GM19035 (cell line): ENCODE measurements around the gene CHRNA1.

ENCODE experiments used
- ATAC-seq: cut with Tn5 transposase; IDR thresholded peaks from one replicate; pipeline ENCODE4 v1.9.1; 2021; ENCODE audit not compliant: unreplicated experiment

The CHRNA1 gene

DNA sequence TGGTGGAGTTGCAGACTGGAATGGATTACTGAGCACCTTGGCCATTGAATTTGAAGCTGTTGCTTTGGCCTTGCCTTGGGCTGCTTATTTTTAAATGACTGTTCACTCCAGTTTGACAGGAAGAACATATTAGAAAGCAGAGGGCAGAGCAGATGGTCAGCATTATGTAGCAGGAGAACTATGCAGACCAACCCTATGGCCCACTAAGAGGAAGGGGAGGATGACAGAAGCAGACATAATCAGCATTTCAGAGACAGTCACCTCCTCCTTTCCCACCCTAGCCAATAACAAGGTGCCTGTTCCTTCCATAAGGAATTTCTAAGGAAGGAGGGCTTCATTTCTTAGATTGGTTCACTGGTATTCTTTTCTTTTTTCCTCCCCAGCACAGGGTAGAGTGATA lies 2.4 kb downstream of the CHRNA1 start:
- ATAC-seq: no peak

DNA sequence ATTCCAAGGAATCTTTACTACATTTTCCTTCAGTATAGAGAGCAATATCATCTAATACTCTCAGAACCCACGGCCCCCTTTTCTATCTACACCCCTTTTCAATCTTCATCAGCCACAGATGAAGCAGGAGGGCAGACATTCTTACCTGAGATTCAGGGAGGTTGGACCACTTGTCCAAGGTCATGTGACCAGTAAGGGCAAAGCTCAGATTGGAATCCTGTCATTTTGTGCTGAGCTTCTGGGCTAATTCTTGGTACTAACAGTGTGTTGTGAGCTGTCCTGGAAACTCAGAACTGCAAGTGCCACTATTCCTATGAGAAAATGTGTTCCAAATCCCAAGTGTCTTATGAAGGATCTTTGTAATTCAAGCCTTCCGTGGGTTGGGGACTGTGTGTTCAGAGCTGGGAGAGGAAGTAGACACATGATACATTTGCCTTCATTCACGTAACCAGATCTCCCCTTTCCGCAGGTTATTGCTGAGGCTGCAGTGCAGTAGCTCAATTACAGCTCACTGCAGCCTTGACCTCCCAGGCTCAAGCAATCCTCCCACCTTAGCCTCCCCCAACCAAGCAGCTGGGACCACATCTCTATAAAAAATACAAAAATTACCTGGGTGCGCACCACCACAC lies 3.3 kb downstream of the CHRNA1 start:
- ATAC-seq: no peak

DNA sequence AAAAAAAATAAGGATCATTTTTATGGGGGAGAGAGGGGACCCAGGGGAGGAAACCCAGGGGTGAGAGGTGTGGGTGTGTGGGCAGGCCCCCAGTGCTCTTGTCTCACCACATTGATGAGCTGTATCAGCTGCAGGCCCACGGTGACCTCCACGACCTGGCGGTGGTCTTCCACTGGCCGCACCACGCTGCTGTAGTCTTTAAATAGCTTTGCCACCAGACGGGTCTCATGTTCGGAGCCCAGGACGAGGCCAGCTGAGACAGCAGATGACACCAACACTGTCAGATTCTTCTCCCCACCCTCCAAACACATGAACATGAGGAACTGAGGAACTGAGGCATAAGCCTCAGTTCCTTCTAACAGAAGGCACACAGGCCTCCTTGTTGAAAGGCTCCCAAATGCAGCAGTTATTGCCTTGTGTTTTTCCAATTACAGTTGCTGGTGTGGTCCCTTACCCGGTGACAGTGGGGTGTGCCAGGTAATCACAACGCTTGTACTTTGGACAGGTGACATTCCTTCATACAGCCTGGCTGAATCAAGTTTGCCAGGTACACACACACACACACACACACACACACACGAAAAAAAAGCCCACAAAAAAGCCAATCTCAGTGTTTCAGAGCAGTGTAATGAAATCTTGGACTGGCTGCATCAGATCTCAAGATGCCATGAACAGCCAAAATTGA lies 4.7 kb downstream of the CHRNA1 start:
- no peak for ATAC-seq

DNA sequence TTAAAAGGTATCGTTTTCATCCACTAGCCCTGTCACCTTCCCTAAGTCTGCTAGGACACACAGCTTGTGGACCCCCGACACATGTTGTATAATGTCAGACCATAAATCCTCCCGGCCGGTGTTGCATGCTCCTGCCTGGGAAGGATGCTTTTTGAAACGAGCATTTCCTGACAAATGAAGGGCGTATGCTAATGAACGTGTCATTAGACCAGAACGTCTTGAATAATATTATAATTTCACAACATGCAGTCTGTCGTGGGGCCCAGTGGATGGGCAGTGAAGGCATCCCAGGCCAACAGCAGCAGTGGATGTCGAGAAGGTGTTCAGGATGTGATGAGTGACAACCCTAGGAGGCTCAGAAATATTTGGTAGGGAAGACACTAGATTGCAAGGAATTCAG lies 7.5 kb downstream of the CHRNA1 start:
- no peak for ATAC-seq

DNA sequence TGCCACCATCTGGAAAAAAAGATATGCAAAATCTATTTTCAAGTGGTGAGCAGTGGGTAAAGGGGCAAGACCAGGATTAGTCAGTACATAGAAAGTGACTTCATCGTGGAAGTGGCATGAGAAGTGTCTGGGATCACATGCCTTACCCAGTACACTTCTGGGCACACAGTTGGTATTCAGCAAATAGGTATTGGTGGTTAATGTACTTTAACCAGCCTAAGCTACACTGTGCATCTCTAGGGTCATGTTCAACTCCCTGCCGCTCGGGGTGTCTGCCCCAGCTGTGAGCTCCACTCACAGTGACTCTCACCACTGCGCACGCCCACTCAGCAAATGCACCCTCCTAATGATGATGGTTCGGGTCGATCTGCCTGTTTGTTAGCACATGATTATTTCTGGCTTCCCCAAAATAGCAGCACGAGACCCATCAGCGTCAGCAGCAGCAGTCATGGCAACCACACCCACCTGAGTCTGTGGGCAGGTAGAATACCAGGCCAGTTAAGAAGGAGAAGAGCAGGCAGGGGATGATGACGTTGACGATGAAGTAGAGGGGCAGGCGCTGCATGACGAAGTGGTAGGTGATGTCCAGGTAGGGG lies 11.1 kb downstream of the CHRNA1 start:
- ATAC-seq: peak; percentile 21

DNA sequence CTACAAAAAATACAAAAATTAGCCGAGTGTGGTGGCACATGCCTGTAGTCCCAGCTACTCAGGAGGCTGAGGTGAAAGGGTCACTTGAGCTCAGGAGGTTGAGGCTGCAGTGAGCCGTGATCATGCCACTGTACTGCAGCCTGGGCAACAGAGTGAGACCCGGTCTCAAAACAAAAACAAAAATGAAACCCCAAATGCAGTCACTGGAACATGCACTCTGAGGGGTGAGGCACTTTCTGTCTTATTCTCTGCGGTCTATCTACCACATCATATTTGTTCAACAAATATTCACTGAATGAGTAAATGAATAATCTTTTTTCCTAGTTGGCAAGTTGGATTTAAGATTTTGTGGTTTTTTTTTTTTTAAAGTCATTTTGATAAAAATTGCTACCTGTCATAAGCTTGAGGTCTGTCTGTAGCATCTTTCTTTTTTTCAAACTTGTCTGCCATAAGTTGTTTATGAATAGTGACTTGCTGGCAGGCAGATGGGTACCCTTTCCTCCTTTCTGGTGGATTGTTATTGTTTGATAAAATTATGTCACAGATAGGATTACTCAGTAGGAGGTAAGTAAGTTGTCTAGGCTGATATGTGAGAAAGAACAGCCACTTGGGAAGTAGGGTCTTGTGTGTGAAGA lies 11.8 kb downstream of the CHRNA1 start:
- ATAC-seq: peak; percentile 85

DNA sequence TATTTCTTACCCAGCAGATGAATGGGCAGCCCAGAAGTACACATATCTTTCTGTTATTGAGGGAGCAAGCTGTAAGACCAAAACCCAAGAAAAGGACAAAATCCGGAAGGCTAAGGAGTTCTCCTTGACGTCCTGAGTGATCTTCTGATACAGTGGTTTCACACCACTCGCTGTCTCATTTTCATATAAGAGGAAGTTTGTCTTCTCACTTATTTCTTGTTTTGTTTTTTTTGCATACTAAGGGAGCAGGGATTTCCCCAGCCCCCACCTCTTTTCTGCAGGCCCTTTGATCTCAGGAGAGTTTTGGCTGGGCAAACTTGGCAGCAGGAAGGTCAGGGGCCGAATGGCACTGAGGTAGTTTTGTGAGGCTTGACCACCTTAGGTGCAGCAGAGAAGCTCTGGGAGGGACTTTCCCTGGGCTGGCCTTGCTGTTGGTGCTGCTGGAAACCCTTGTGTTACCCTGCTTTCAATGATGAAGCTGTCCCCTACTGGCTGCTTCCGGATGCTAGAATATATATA lies 13.3 kb downstream of the CHRNA1 start:
- peak; percentile 56 for ATAC-seq

DNA sequence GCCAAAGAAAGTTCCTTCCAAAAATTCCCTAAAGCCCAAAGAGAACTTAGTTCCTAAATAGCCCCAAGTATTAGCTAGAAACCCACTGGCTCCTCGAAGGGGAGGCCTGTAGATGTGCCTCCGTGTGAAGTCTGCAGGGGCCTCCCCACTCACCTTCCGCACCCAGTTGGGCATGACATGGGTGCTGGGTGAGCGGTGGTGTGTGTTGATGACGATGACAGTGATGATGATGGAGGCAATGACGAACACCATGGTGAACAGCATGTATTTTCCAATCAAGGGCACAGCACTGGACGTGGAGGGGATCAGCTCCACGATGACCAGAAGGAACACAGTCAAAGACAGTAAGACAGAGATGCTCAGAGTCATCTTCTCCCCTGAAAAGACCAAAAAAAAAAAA lies 14.5 kb downstream of the CHRNA1 start:
- ATAC-seq: no peak

DNA sequence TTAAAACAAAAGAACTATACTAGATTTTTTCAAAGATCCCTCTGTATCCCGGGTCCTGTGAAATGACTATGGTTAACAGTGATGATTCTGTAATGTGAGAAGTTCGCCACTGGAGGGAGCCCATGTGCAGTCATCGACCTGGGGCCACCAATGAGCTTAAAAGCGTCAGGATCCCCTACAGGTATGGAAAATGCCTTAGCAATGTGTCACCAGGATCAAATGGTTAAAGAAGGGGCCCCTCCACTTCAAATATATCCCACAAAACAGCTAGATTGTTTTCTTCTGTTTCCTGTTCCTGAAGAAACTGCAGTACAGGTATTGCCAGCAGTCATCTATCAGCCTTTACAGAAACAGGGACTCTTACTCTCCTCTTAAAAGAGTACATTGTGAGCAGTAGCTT lies 15.3 kb downstream of the CHRNA1 start:
- ATAC-seq: peak; percentile 22

DNA sequence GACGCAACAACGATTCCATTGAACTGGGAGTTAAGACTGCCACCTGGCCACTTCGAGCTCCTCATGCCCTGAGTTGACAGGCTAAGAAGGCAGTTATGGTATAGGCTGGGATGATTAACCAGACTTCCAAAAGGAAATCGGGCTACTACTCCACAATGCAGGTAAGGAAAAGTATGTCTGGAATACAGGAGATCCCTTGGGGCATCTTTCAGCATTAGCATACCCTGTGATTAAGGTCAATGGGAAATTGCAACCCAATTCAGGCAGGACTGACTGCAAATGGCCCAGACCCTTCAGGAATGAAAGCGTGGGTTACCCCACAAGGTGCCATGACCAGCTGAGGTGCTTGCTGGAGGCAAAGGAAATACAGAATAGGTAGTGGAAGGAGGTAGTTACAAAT lies 19.1 kb downstream of the CHRNA1 start:
- no peak for ATAC-seq

DNA sequence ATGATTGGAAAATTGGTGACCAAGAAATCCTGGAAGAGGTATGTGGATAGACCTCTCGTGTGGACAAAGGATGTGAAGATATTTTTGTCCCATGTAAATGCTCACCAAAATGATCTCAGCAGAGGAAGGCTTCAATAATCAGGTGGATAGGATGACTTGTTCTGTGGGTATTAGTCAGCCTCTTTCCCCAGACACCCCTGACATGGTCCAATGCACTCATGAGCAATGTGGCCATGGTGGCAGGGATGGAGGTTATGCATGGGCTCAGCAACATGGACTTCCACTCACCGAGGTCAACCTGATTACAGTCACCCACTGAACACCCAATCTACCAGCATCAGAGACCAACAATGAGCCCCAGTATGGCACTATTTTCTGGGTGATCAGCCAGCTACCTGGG lies 20.2 kb downstream of the CHRNA1 start:
- no peak for ATAC-seq

DNA sequence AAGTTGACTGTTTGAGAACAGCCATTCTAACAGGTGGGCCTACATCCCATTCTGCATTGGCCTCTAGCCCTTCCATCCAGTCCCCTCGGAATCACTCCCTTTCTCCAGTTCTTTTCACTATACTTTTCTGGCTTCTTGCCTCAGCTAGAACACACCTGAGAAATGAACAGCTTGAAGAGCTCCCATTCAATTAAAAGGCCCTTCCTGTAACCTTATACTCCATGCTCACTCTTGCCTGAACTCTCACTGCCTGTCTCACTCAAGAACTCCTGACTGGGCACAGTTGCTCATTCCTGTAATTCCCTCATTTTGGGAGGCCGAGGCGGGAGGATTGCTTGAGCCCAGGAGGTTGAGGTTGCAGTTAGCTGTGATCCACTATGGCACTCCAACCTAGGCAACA lies 23.6 kb downstream of the CHRNA1 start:
- no peak for ATAC-seq

DNA sequence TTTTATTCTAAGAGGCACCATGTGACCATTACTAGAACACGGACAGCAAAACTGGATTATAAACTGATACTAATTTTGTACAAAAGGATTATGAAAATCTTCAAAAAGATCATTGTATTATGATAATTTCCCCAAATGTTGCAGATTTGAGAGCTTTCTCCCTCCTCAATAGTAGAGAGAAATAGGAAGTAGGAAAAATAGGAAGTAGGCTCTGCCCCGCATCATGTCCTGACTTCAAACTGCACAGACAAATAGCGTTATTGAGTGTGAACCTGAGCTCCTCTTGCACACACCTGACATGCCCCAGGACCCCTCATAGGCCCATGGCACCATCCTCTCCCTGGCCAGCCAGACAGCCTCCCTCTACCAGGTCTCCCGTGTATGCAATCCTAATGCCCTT lies 25.4 kb downstream of the CHRNA1 start:
- ATAC-seq: no peak

DNA sequence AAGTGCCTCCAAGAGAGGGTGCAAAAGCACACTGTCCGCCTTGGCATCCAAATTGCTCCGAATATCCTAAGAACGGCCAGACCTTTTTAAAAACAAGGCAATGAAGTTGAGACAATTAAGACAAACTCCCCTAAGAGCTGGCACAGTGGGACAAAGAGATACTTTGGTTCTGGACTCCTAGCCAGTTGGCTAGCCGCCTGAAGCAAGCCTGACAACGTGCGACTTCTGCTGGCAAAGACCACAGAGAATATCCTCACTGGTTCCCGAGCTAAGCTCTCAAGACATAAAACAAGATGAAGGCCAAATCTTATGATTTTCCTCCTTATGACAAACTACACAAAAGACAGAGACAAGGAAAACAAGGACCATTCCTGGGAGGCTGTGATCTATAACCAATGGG lies 32.7 kb downstream of the CHRNA1 start:
- no peak for ATAC-seq

DNA sequence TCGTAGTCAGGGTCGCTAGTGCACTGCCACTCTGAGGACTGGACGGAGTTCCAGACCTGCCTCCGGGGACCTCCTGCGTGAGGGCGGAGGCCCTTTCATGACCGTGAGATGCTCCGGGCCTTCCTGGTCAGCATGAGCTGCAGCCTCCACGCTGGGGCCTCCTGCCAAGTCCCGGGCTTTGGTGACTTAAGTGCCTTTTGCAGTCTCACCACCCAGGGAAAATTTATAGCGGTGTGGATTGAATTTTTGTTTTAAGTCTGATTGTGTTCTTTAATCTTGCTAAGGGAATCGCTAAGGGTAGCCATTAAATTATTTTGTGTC lies 33.6 kb downstream of the CHRNA1 start:
- no peak for ATAC-seq

DNA sequence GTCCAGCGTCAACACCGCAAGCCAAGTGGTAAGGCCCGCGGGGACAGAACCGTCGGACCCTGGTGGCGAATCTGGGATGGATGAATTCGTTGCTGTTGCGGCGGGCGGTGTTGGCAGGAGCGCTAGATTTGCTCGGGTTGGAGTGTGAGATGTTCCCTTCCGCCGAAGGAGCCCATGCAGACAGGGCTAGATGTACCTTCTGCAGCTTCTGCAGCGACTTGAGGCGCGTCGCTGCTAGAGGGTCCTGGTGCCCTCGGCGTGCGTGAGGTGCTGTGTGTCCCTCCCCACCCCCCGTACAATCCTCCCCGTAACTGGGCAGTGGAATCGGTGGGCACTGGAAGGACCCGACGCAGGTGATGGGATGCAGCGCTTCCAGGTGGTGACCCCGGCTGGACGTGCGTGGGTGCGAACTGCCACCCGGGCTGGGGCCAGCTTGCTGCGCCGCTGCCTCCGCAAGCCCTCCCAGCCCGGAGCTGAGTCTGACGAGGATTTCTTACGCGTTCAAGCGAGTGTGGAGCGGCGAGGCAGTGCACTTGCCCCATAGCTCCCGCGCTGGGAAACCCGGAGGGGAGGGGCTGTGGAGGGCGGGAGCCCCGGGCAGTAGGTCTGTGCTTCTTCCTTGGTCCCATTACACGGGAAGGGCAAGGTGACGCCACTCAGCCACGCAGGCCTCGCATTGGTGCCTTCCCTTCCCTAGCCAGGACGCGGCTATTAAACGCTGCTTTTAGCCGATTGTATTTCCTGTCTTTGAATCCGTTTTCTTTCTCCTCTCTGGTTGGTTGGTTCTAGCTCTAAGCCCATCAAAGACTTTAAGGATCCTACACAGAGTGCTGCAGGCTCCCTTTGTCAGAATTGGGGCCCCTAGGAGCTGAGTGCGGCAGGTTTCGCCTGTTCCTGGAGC lies 34.2 kb downstream of the CHRNA1 start:
- ATAC-seq: no peak

DNA sequence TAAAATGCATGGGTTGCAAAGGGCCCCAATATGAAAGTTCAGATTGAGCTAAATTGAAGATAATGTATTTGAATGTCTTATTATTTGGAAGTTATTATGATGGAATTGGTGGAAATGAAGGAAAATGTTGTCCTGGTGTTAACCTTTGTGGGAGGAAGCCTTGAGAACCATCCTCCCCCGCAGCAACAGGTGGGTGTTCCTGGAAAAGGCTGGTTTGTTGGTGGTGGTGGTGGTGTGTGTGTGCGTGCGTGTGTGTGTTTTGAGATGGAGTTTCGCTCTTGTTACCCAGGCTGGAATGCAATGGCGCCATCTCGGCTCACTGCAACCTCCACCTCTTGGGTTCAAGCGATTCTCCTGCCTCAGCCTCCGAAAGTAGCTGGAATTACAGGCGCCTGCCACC lies 36.2 kb downstream of the CHRNA1 start:
- ATAC-seq: no peak

DNA sequence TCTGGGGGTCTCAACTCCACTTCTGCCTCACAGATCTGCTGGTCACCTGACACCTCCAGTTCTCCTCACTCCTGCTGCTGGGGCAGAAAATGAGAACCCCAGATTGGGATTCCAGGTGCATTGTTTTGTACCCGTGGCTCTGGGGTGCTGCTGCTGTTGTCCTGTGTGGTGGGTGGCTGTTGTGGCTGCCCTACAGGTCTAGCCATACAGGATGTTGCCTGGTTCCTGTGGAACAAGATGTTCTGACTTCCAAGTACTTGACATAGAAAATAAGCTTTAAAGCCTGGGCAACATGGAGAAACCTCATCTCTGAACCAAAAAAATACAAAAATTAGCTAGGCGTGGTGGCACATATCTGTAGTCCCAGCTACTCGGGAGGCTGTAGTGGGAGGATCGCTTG lies 38.1 kb downstream of the CHRNA1 start:
- no peak for ATAC-seq

DNA sequence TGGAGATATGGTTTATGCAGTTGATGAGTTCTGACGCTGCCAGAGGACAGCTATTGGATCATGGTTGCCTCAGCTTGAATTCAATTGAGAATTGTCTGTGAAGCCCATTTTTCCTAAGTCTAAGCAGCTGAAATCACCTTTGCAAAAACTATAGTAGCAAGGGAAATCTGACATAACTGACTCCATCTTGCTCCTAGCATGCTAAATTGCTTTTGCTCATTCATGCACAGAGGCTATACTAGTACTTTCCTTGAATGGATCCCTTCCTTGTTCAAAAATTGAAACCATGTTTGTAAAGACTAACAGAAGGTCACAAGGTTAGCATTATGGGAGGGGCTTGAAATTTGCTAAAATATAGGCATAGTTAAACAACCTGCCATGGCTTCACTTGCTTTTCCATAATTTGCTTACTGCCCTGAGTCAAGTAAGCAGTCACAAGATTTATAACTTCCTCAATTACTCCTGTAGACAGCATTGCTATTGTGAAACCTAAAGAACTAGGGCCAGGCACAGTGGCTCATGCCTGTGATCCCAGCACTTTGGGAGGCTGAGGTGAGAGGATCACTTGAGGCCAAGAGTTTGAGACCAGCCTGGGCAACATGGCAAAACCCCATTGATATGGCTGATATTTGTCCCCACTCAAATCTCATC lies 41.2 kb downstream of the CHRNA1 start:
- ATAC-seq: no peak

DNA sequence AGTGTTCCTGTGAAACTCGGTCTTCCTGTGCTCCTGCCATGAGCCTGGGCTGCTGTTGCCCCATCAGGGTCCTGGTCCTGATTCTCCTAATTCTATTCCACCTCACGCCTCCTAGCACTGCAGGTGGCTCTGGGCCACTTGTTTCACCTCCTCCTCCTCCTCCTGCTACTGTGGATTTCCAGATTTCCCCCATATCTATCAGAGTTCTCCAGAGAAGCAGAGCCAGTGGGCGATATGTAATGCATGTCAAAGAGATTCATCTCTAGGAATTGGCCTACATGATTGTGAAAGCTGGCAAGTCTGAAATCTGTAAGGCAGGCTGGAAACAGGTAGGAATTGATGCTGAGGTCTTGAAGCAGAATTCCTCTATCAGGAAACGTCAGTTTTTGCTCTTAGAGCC lies 45.3 kb downstream of the CHRNA1 start:
- no peak for ATAC-seq

DNA sequence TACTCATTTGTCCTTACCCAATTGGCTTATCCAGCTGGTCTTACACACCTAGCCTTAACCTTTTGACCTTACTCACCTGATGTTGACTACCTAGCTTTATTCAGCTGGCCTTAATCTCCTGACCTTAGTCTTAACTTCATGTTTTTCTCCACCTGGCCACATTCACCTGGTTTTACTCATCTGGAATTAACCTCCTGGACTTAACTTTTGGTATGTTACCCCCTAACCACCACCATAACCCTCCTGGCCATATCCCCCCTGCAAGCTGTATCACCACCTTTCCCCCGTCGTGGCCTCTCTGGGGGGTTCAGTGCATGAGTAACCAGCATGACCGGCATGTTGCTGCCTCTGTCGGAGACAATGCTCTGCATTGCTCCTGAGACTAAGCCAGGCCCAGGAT lies 45.7 kb downstream of the CHRNA1 start:
- ATAC-seq: no peak
